ENCODE data around the gene SMU1. TPM values are rescaled to one million over a fixed set of nuclear protein-coding genes. Genes with fewer than 3 reads are reported as not detected.
A peak's percentile ranks its signal among the peaks of the same experiment; 100 is the strongest.

Gene SMU1
- total and polyA plus RNA-seq, 2 of the 13 experiments (the other 11 are each of a cell fraction or from before 2014, with no cell fraction given) = 12.9 to 36.6 TPM

DNA sequence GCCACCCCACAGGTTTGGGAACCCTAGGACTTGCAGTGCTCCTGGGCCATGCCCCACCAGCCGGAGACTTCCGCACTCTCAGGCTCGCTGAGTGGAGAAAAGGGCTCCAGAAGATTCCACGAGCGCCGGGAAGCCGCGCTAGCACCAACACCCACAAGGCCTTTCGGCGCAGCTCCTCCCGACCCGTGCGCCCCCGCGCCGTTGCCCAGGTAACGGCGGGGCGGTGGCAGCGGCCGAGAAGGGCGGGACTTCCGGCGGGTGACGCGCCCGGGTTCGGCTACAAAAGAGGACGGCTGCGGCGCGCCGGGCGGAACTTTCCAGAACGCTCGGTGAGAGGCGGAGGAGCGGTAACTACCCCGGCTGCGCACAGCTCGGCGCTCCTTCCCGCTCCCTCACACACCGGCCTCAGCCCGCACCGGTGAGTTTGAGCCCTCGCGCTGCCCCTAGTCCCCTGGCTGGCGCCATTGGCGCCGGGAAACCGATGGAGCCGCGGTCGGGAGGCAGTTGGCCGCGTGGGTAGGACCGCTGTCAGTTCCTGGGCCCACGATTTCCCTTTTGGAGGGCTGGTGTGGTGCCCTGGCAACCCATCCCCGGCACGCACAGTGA is 51.4 kb downstream of the SMU1 start, which contains the start of gene DNAJA1:
TSS of gene DNAJA1 (plus strand) at position 308 of the 606 bp plus-strand sequence. CDS start 1,212 bp downstream, outside the sequence.
- Histone ChIP-seq H3K27ac (ENCODE audit: extremely low read length, insufficient read depth, low read length) (peak within 1 kb of the TSS; percentile 96), H3K36me3 (replicated peaks in 1 of 2; ENCODE audit: control insufficient read depth in 1 of 2, insufficient read depth in 2 of 2, low read length in 2 of 2) (peaks cover 7 to 9% of the 10 kb centered on the region in 2 experiments), H3K4me1 (ENCODE audit: insufficient read depth, low read length) (peaks cover 63% of the 10 kb centered on the region), H2AFZ (ENCODE audit: low read length) (no peak within 1 kb of the TSS), H4K20me1 (ENCODE audit: insufficient read depth, low read length) (peaks cover 41% of the 10 kb centered on the region), H3K9ac (ENCODE audit: insufficient read depth, low read depth, low read length) (peak within 1 kb of the TSS; percentile 100), H3K27me3 (ENCODE audit: control insufficient read depth in 1 of 2, insufficient read depth in 2 of 2, low read length in 2 of 2) (no peaks in the 10 kb centered on the region; a peak in 2 of 5 replicates), H3K79me2 (ENCODE audit: insufficient read depth, low read length) (peaks cover 81% of the 10 kb centered on the region), H3K4me2 (ENCODE audit: low read depth, low read length) (peak within 1 kb of the TSS; percentile 92), H3K9me3 (ENCODE audit: low read length) (no peaks in the 10 kb centered on the region), H3K4me3 (replicated peaks in 1 of 3; ENCODE audit: insufficient read depth in 1 of 3, low read depth in 2 of 3, low read length in 3 of 3) (peak within 1 kb of the TSS; percentile 98 to 100 (median 100))
- BruUV-seq (replicated peaks) = no TSS peak
- ATAC-seq (peak; percentile 90), DNase-seq (ENCODE audit: low spot score) (peak; percentile 82), FAIRE-seq (no peak)
- POLR2A ChIA-PET = interaction anchor here (0.6 to 3.3 kb wide), 29 partner anchors 9 to 1133 kb away, joined by 3 to 38 read pairs (median 5); partner anchors contain the start of genes ACO1, APTX, B4GALT1 and BAG1
- WGBS (ENCODE audit: low lambda C conversion rate) = 0% methylated on average over 3 of the region's 61 CpGs
- intact Hi-C loops (cut with micrococcal nuclease; ENCODE audit: unreplicated experiment) (loop anchor here (2.0 kb wide), 1 partner anchor 24 kb away; the partner anchor contains the start of gene APTX), in situ Hi-C loops (cut with HindIII; ENCODE audit: extremely low pct_ligation_motif_present, low pct_unique_long_range_greater_than_20kb) (no loop called here)
- CTCF ChIA-PET (ENCODE audit: low intra/inter-chr PET ratio, low total read pairs) = no interaction called here
- no peak for TF ChIP-seq FLYWCH1 (CRISPR knock-in tag; IDR thresholded peaks at IDR 0.05)
- peak; percentile 87; the same call in 1 of the 2 replicates for TF ChIP-seq ZNF230 (CRISPR knock-in tag; IDR thresholded peaks at IDR 0.05)
- 0 out of 2 replicates have a peak, but pooled peaks have one; percentile 84 for TF ChIP-seq ZNF20 (CRISPR knock-in tag; IDR thresholded peaks at IDR 0.05)
- peak; percentile 54; the same call in 1 of the 2 replicates for TF ChIP-seq FOSL2 (CRISPR knock-in tag; IDR thresholded peaks at IDR 0.05)
- peak; percentile 68; the same call in 1 of the 2 replicates for TF ChIP-seq ZSCAN20 (CRISPR knock-in tag; IDR thresholded peaks at IDR 0.05; ENCODE audit: borderline replicate concordance)
- TF ChIP-seq FIP1L1 (IDR thresholded peaks at IDR 0.05; ENCODE audit: borderline replicate concordance, insufficient read depth, low read depth, low read length) = no peak
- TF ChIP-seq ZNF34 (CRISPR knock-in tag; IDR thresholded peaks at IDR 0.05; ENCODE audit: borderline replicate concordance) = no peak
- TF ChIP-seq KLF6 (CRISPR knock-in tag; IDR thresholded peaks at IDR 0.05) = peak; percentile 76
- TF ChIP-seq ZNF572 (CRISPR knock-in tag; IDR thresholded peaks at IDR 0.05) = no peak
- TF ChIP-seq ZNF501 (CRISPR knock-in tag; IDR thresholded peaks at IDR 0.05) = peak; percentile 91
- peak; percentile 40; the same call in 1 of the 2 replicates for TF ChIP-seq ZNF510 (CRISPR knock-in tag; IDR thresholded peaks at IDR 0.05; ENCODE audit: low read depth)
- TF ChIP-seq, protein P1, sequence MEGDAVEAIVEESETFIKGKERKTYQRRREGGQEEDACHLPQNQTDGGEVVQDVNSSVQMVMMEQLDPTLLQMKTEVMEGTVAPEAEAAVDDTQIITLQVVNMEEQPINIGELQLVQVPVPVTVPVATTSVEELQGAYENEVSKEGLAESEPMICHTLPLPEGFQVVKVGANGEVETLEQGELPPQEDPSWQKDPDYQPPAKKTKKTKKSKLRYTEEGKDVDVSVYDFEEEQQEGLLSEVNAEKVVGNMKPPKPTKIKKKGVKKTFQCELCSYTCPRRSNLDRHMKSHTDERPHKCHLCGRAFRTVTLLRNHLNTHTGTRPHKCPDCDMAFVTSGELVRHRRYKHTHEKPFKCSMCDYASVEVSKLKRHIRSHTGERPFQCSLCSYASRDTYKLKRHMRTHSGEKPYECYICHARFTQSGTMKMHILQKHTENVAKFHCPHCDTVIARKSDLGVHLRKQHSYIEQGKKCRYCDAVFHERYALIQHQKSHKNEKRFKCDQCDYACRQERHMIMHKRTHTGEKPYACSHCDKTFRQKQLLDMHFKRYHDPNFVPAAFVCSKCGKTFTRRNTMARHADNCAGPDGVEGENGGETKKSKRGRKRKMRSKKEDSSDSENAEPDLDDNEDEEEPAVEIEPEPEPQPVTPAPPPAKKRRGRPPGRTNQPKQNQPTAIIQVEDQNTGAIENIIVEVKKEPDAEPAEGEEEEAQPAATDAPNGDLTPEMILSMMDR (CRISPR knock-in tag; IDR thresholded peaks at IDR 0.05) = no peak
- no peak for TF ChIP-seq ZFP62 (CRISPR knock-in tag; IDR thresholded peaks at IDR 0.05)
- peak; percentile 91 for TF ChIP-seq ZNF143 (CRISPR knock-in tag; IDR thresholded peaks at IDR 0.05)
- TF ChIP-seq ZSCAN30 (CRISPR knock-in tag; IDR thresholded peaks at IDR 0.05) = no peak
- TF ChIP-seq, protein P2, sequence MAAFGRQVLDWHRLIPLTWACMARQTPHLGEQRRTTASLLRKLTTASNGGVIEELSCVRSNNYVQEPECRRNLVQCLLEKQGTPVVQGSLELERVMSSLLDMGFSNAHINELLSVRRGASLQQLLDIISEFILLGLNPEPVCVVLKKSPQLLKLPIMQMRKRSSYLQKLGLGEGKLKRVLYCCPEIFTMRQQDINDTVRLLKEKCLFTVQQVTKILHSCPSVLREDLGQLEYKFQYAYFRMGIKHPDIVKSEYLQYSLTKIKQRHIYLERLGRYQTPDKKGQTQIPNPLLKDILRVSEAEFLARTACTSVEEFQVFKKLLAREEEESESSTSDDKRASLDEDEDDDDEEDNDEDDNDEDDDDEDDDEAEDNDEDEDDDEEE (CRISPR knock-in tag; IDR thresholded peaks at IDR 0.05) = no peak
- peak; percentile 45; the same call in 1 of the 2 replicates for TF ChIP-seq ZNF768 (CRISPR knock-in tag; IDR thresholded peaks at IDR 0.05)
- TF ChIP-seq BATF2 (CRISPR knock-in tag; IDR thresholded peaks at IDR 0.05) = peak; percentile 94
- TF ChIP-seq GATAD1 (CRISPR knock-in tag; IDR thresholded peaks at IDR 0.05) = peak; percentile 82
- TF ChIP-seq PPARG (CRISPR knock-in tag; conservative IDR thresholded peaks at IDR 0.05) = peak; percentile 61; the same call in 1 of the 2 replicates
- 0 out of 2 replicates have a peak, but pooled peaks have one; percentile 51 for TF ChIP-seq GTF3A (CRISPR knock-in tag; conservative IDR thresholded peaks at IDR 0.05)
- peak; percentile 82; the same call in 1 of the 2 replicates for TF ChIP-seq ZNF124 (CRISPR knock-in tag; IDR thresholded peaks at IDR 0.05)
